Measurements from ENCODE around the gene RNF157.

The RNF157 gene

GRCh38 chr17:76182016-76182764 lies 58.1 kb downstream of the RNF157 start:
- FAIRE-seq (peak; percentile 16), DNase-seq (ENCODE audit: insufficient read length, low spot score) (peak; percentile 52)
- peak; percentile 98 for TF ChIP-seq CTCF (IDR thresholded peaks at IDR 0.05; ENCODE audit: insufficient read depth, missing control alignments)

- DNase-seq (ENCODE audit: insufficient read length, low spot score) (no peak), FAIRE-seq (no peak)
- TF ChIP-seq CTCF (IDR thresholded peaks at IDR 0.05; ENCODE audit: insufficient read depth, missing control alignments): no peak
Observed at GRCh38 chr17:76179496-76180467, 60.5 kb downstream of the RNF157 start.

- no peak for FAIRE-seq
- no peak for DNase-seq (ENCODE audit: insufficient read length, low spot score)
- no peak for TF ChIP-seq CTCF (IDR thresholded peaks at IDR 0.05; ENCODE audit: insufficient read depth, missing control alignments)
Observed at GRCh38 chr17:76178124-76178523, 62.2 kb downstream of the RNF157 start.

- DNase-seq (ENCODE audit: insufficient read length, low spot score) (no peak), FAIRE-seq (no peak)
- TF ChIP-seq CTCF (IDR thresholded peaks at IDR 0.05; ENCODE audit: insufficient read depth, missing control alignments): no peak
Observed at GRCh38 chr17:76176701-76177574, 63.4 kb downstream of the RNF157 start.

GRCh38 chr17:76174037-76174436 lies 66.3 kb downstream of the RNF157 start:
- no peak for TF ChIP-seq CTCF (IDR thresholded peaks at IDR 0.05; ENCODE audit: insufficient read depth, missing control alignments)
- FAIRE-seq: no peak

GRCh38 chr17:76173474-76173873 lies 66.8 kb downstream of the RNF157 start:
- no peak for TF ChIP-seq CTCF (IDR thresholded peaks at IDR 0.05; ENCODE audit: insufficient read depth, missing control alignments)
- no peak for DNase-seq (ENCODE audit: insufficient read length, low spot score)
- FAIRE-seq: no peak

More at GRCh38 chr17:76174037-76174436, 66.3 kb downstream of the RNF157 start:
- DNase-seq (ENCODE audit: insufficient read length, low spot score): no peak
